ENCODE data around the gene LHFPL3. TPM values are rescaled to one million over a fixed set of nuclear protein-coding genes. Genes with fewer than 3 reads are reported as not detected.

Gene LHFPL3
- total RNA-seq, 1 experiment from 2014 or later, result not detected

GRCh38 chr7:104450861-104451260 lies 122.5 kb downstream of the LHFPL3 start:
- ChIA-PET RAD21 (ENCODE audit: low non-redundant PET in 1 of 2, low total read pairs in 2 of 2, uncharacterized antibody in 2 of 2, unreplicated experiment in 2 of 2) (no interaction called here), CTCF (no interaction called here), POLR2A (no interaction called here)
- Histone ChIP-seq H4K20me1 (ENCODE audit: insufficient read depth) (no peaks in the 10 kb centered on the region), H3K4me2 (ENCODE audit: low read length) (no peak overlapping the region), H3K9me2 (ENCODE audit: insufficient read depth) (no peaks in the 10 kb centered on the region), H3K36me3 (ENCODE audit: control insufficient read depth in 1 of 2, insufficient read depth in 2 of 2, low read length in 2 of 2) (no peaks in the 10 kb centered on the region), H3K79me2 (ENCODE audit: insufficient read depth, low read length) (no peaks in the 10 kb centered on the region), H3K9ac (ENCODE audit: low read length) (no peak overlapping the region), H3K4me3 (replicated peaks in 1 of 2; ENCODE audit: low read depth in 1 of 2, low read length in 2 of 2) (no peak overlapping the region), H3K9me3 (ENCODE audit: control insufficient read depth in 1 of 2, insufficient read depth in 1 of 2, low read depth in 1 of 2, low read length in 2 of 2) (no peaks in the 10 kb centered on the region), H3K27me3 (ENCODE audit: insufficient read depth, low read length) (0 out of 2 replicates have a peak, but pooled peaks cover 9% of the 10 kb centered on the region), H3K4me1 (ENCODE audit: control insufficient read depth in 1 of 2, insufficient read depth in 2 of 2, low read length in 2 of 2) (no peaks in the 10 kb centered on the region), H2AFZ (ENCODE audit: low read depth, low read length, poor library complexity, severe bottlenecking) (no peak overlapping the region), H3K27ac (ENCODE audit: low read depth, low read length) (no peak overlapping the region)
- intact Hi-C loops (cut with micrococcal nuclease), result no loop called here
- TF ChIP-seq RAD21 (IDR thresholded peaks at IDR 0.05; ENCODE audit: low read depth) (no peak), ZNF274 (IDR thresholded peaks at IDR 0.05; ENCODE audit: low read depth, low read length) (no peak), SRF (IDR thresholded peaks at IDR 0.05; ENCODE audit: low read depth) (no peak), ELF1 (IDR thresholded peaks at IDR 0.05; ENCODE audit: borderline replicate concordance, low read depth) (no peak), CTCF (IDR thresholded peaks at IDR 0.05 in 2 of 3, conservative IDR thresholded peaks at IDR 0.05 in 1 of 3; ENCODE audit: borderline replicate concordance in 1 of 3, insufficient read depth in 1 of 3, low read depth in 2 of 3, low read length in 2 of 3) (no peak)
- TF ChIP-seq, protein P1, sequence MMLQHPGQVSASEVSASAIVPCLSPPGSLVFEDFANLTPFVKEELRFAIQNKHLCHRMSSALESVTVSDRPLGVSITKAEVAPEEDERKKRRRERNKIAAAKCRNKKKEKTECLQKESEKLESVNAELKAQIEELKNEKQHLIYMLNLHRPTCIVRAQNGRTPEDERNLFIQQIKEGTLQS (IDR thresholded peaks at IDR 0.05), result no peak
- BruUV-seq (replicated peaks), result no TSS peak
- ATAC-seq (no peak), DNase-seq (ENCODE audit: low read depth, low spot score) (no peak)

DNA sequence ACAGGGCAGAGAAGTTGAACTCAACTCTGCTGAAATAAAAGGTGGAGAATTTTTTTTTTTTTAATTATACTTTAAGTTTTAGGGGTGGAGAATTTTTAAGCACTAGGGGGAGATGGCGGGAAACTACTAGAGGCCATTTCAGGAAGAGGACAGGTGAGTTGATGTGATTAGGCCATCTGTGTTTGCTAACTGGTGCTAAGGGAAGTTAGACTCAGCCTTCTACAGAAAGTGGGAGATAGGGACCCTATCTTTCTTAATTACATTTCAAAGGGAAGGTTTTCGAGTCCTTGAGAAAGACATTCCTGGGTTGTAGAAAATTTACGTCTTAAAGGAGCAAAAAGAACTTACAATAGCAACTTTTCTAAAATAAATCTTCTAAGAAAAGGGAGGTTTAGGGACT lies 124.8 kb downstream of the LHFPL3 start:
- Histone ChIP-seq H3K9me2 (ENCODE audit: insufficient read depth) (no peaks in the 10 kb centered on the region), H3K4me2 (ENCODE audit: low read length) (no peak overlapping the region), H3K36me3 (ENCODE audit: control insufficient read depth in 1 of 2, insufficient read depth in 2 of 2, low read length in 2 of 2) (no peaks in the 10 kb centered on the region), H3K79me2 (ENCODE audit: insufficient read depth, low read length) (no peaks in the 10 kb centered on the region), H3K9me3 (ENCODE audit: control insufficient read depth in 1 of 2, insufficient read depth in 1 of 2, low read depth in 1 of 2, low read length in 2 of 2) (no peaks in the 10 kb centered on the region), H3K27me3 (ENCODE audit: insufficient read depth, low read length) (0 out of 2 replicates have a peak, but pooled peaks cover 5% of the 10 kb centered on the region), H3K4me3 (replicated peaks in 1 of 2; ENCODE audit: low read depth in 1 of 2, low read length in 2 of 2) (no peak overlapping the region), H4K20me1 (ENCODE audit: insufficient read depth) (no peaks in the 10 kb centered on the region), H3K27ac (ENCODE audit: low read depth, low read length) (no peak overlapping the region), H2AFZ (ENCODE audit: low read depth, low read length, poor library complexity, severe bottlenecking) (no peak overlapping the region), H3K4me1 (ENCODE audit: control insufficient read depth in 1 of 2, insufficient read depth in 2 of 2, low read length in 2 of 2) (no peaks in the 10 kb centered on the region), H3K9ac (ENCODE audit: low read length) (no peak overlapping the region)
- no peak for TF ChIP-seq TCF7L2 (IDR thresholded peaks at IDR 0.05; ENCODE audit: borderline replicate concordance, extremely low read depth, insufficient read depth, insufficient read length)
- intact Hi-C loops (cut with micrococcal nuclease), result no loop called here
- POLR2A ChIA-PET, result no interaction called here
- ATAC-seq (no peak), DNase-seq (ENCODE audit: low read depth, low spot score) (no peak)
- no TSS peak for BruUV-seq (replicated peaks)
- CTCF ChIA-PET, result no interaction called here
- RAD21 ChIA-PET (ENCODE audit: low non-redundant PET in 1 of 2, low total read pairs in 2 of 2, uncharacterized antibody in 2 of 2, unreplicated experiment in 2 of 2), result no interaction called here
